GM18868 (cell line): ENCODE measurements around the gene ZKSCAN3.
"Not testable (repeated sequence)": the region's sequence is repeated elsewhere in the genome, so short reads cannot be mapped to it uniquely, and the experiment has no call there.

Experiments used
- ATAC-seq: cut with Tn5 transposase; IDR thresholded peaks from one replicate; pipeline ENCODE4 v1.9.1; 2021; ENCODE audit warnings: mild to moderate bottlenecking, moderate library complexity; ENCODE audit not compliant: unreplicated experiment

ZKSCAN3 gene

DNA sequence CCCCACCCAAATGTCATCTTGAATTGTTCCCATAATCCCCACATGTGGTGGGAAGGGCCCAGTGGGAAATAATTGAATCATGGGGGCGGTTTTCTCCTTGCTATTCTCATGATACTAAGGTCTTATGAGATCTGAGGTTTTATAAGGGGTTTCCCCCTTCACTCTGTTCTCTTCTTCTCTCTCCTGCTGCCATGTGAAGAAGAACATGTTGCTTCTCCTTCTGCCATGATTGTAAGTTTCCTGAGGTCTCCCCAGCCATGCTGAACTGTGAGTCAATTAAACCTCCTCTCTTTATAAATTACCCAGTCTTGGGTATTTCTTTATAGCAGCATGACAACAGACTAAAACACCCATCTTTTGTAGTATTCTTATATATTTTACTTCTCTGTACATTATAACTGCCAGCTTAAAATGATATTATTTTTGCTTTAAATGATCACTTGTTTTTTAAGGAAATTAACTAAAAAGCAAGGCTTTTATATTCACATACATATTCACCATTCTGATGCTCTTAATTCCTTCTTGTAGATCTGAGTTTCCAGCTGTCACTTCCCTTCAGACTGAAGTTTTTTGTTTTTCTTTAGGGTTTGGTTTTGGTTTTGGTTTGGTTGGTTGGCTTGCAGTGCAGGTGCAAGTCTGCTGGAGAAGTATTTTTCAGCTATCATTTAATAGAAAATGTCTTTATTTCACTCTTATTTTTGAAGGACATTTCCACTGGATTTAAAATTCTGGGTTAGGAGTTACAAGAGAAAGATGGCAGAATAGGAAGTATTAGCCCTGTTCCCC lies 9.2 kb upstream of the ZKSCAN3 start:
- ATAC-seq: no peak

DNA sequence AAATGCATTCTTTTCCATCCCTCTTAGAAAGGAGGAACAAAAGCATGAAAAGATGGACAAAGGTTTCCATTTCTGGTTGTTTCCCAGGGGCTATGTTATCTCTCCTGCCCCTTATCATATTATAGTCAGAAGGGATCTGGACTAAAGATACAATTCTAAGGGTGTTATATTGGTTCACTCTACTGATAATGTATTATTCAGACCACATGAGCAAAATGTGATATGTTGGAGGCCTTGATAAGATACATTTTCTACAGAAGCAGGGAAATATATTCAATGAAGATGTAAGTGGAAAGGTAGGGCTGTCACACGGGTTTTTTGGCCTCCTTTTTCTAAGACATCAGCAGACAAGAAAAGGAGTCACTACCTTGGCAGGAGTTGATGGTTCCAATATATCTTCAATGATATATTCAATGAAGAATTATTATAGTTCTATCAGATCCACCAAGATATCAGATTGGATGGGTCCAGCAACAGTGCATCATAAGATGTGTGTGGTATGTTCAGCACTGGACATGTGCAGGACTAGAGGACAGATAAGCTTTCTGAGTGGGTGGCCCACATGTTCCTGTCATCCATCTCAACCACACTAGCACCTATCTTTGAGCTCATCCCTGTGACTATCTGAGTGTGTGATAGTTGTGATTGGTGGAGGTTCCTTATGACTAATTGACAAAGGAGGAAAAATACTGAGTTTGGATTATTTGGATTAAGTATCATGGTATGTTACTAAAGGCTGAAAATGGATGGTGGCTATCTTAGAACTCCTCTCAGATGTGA lies 5.7 kb upstream of the ZKSCAN3 start:
- ATAC-seq: no peak

DNA sequence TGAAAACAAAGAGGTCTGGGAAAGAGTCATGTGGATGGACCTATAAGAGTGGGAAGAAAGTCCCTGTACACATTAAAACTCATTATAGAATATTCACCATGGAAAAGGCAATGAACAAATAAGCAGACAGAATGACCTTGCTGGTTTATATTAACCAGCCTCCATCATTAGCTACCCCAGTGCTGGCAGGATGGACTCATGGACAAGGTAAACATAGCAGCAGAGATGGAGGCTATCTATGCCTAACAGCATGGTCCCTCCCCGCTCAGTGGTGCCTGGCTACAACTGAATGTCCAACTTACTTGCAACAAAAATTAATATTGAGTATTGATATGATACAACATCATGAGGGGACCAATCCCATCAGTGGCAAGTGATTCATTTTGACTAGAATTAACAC lies 4.5 kb upstream of the ZKSCAN3 start:
- no peak for ATAC-seq

DNA sequence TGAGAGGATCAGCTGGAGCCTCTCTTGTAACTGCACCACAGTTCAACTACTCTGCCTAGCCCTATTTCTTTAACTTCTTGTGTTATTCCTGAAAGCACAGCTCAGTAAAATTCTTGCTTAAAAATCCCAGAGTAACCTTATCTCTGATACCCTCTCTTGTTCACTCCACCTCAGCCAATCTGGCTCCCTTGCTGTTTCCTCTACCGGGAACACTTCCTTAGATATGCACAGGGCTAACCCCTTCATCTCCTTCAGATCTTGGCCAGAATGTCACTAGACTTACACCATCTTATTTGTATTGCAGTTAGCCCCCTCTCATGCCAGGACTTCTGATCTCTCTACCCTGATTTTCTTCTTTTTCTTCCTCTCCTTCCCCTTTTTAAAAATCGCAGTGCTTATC lies 2.6 kb upstream of the ZKSCAN3 start:
- no peak for ATAC-seq

DNA sequence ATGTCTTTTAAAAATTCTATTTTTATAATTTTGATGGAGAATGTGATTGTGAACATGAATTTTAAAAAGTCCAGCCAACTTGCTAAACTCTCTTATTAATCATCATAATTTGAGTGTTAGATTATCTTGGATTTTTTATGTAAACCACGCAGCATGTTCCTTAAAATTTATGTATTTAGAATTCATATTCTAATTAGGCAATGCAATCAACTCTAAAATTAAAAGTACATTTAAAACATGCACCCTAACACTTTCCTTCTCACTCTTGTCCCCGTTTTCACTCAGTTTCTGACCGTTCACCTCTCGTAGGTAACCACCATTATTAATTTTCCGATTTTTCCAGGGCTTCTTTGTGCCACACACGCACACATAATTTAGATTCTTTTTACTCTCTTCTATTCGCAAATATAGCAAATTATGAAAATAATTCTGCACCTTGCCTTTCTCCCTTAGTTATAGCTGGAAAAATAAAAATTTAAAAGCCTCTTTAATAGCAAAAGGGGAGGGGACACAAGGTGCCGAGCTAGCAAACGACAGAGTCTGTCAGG lies 329 bp upstream of the ZKSCAN3 start:
- peak; percentile 25 for ATAC-seq

DNA sequence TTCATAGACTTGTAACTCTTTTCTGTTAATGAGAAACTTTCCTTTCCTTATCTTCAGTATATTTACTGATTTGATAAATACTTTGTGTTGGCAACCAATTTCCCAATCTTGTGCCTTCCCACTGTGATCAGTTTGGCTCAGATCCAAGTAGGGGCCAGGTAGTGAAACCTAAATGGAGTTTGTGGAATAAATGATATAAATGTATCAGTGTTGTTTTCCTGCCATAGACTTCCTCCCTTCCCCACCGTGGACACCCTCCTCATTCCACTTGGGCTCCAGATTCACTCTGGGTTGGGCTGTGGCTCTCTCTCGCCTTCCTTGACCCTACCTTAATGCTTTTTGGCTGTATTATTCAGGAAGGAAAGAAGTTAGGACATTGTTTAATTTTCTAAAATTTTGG lies 1.3 kb downstream of the ZKSCAN3 start:
- ATAC-seq: no peak

DNA sequence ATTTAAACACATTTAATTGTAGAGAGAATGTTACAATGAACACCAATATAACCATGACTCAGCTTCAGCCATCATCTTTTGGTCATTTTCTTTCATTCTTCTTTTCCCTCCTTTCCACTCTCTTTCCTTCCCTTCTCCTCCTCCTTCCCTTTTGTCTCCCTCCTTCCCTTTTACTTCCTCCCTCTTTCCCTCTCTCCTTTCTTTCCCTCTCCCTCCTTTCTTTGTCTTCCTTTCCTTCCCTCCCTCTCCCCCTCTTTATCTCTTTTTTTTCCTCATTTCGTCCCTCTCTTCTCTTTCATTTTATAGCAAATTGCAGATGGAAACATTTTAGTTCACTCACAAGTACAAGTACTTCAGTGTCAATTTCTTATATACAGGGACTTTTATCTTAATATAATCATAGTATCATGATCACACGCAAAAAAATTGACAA lies 1.8 kb downstream of the ZKSCAN3 start:
- ATAC-seq: no peak

DNA sequence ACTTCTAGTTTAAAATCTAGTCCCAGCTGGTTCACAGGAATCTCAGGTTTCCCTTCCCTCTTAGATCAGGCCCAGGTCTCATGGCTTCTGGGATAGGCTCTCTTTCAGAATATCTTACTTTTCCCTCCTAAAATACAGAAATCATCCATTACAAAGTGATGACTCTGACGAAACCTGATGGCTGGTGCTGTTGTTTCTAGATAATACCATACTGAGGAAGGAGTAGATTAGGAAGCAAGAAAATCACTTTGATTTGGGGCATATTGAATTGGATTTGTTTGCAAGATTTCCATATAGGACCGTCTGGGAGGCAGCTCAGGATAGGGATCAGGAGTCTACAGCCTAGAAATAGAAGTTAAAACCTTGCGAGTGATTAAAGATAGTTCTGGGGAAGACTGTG lies 3.6 kb downstream of the ZKSCAN3 start:
- ATAC-seq: no peak

DNA sequence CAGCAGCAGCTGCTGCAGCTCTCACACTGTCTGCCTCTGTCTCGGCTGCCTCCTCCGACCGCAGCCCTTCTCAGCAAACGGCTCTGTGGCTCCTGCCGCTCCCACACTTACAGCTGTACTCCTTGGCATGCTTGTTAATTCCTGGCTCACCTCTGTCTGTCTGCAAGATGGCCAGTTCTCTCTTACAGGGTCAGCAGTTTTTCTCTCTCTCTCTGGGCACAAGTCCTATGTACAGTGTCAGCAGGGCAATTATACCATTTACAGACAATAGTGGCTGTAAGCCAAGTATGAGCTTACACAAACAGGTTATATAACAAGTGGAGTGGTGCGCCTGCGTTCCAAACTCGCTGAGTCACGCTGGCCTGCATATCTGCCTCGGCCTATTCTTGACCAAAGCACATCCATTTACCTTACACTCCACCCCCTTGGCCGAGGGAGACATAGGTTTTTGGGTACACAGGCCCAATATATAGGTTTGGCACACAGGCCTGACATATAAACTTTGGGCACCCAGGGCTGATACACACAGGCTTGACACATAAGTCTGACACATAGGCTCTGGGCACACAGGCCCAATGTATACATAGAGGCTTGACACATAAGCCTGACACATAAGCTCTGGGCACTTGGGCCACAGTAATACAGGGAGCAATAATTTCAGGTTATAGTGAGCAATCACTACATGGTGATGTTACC lies 4.4 kb downstream of the ZKSCAN3 start:
- ATAC-seq: no peak

DNA sequence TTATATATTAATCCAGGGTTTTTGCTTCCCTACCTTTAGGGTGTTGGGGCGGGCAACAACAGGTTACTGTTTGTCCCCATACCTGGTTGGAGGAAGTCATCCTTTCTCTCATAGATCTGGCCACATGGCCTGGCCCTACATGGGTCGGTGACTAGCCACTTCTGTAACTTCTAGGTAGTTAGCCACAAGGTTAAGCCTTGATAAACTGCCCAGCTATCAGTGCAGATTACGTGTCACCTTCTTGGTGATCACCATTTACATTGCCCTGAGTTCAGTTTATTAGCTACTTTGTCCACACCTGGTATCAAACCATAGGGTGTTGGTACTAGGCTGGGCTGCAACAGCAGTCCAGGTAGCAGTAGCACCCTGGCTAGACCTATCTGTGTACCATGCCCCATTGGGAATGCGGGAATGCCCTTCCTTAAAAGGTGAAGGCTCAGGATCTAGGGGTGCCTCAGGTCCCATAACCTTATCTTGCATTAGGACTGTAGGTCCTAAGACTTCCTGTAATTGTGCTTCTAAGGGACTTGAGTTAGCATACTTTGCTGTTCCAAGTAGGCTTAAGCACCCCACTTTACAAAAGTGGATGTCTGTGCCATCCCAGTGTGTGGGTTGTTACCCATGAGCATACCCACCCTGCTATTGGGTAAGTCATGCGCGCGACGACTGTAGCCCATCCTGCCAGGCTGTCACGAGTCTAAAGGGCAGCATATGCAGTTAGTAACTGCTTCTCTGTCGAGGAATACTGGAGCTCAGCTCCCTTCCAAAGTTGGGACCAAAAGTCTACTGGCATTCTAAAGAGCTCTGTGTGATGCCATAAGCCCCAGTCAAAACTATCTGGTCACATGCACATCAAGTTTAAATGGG lies 5.2 kb downstream of the ZKSCAN3 start:
- ATAC-seq: no peak

DNA sequence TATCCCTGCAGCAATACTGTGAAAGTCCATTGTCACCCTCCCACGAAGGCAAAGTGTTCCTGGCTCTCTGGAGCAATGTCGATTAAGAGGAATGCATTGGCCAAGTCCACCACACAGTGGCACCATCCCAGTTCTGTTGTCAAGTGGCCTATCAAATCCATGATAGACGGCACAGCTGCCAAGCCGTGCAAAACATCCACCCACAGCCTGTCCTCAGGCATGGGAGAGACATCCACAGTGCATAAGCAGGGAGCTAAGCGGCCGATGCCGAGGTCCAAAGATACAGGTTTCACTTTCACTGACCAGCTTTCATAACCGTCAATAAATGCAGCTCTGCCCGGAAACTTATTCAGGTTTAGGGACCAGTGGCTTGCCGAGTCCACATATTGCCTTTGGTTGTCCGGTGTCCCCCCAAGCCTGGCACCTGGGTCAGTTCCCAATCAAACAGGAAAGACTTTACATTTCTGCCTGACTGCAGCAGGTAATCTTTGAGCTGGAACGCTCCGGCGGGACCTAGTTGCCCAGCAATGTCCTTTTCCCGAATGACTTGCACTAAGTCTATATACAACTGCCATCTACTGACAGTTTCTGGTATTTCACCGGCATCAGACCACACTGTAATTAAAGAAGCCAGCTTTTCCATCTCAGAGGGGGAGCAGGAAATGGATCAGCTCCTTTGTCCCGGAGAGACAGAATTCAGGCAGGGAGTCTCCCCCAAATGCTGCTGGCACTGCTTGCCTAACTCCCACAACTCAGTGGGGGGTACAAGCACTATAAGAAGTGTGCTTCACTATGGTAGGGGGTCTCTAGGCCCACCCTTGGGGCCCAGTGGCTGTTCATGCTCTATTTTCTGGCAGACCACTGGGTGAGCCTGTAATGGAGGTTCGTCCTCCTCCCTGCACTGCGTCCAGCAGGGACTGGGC lies 6.3 kb downstream of the ZKSCAN3 start:
- ATAC-seq: peak; percentile 52

DNA sequence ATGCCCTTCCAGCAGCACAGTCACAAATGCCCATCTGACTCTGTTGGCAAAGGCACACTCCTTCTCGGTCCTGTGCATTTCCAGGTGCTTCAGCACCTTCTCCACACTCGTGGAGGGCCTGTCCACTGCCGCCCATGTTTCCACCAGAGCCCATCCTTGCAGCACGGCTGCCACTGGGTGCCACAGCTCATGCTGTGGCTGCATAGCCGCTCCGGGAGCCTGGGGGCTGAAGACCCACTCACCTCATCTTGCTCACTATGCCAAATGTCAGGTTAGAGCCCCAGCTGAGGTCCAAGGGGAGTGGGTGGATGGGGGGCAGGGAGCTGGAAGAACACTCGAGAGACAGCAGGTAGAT lies 6.9 kb downstream of the ZKSCAN3 start:
- ATAC-seq: no peak

DNA sequence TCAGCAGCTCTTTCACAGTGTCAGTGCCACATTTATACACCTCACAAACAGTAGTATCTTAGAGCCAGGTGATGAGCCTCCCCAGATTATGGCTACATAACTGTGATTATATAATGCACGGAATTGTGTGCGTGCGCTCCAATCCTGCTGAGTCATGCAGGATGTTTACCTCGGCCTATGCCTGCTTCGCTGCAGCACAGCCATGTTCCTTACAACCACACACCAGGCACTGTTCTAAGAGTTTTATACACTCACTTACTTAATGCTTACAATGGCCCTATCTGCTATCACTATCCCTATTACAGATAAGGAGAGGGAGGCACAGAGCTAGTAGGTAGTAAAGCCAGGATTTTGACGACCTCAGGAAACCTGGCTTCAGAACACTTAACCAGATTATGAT lies 7.3 kb downstream of the ZKSCAN3 start:
- ATAC-seq: no peak

DNA sequence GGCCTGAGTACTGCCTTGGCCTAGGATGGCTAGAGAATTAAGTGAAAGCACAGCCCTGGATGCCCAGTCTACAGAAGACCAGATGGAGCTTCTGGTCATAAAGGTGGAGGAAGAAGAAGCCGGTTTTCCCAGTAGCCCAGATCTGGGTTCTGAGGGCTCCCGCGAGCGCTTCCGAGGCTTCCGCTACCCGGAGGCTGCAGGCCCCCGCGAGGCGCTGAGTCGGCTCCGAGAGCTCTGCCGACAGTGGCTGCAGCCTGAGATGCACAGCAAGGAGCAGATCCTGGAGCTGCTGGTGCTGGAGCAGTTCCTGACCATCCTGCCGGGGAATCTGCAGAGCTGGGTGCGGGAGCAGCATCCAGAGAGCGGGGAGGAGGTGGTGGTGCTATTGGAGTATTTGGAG lies 9.8 kb downstream of the ZKSCAN3 start:
- ATAC-seq: not testable (repeated sequence)

DNA sequence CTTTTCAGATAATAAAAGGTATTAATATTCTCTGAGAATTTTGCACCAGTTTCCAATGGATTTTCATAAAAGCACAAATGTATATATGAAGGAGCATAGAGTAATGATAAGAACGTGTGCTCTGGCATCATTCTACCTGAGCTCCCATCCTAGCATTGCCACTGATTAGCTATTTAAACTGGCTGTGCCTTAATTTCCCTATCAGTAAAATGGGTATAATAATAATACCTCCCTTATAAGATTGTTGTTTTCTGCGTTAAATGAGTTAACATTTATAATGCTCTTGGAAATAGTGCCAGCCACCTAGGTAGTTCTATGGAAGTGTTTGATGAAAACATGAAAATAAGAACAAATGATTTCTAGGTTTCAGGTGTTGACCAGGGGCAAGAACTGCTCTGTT lies 11.2 kb downstream of the ZKSCAN3 start:
- no peak for ATAC-seq

DNA sequence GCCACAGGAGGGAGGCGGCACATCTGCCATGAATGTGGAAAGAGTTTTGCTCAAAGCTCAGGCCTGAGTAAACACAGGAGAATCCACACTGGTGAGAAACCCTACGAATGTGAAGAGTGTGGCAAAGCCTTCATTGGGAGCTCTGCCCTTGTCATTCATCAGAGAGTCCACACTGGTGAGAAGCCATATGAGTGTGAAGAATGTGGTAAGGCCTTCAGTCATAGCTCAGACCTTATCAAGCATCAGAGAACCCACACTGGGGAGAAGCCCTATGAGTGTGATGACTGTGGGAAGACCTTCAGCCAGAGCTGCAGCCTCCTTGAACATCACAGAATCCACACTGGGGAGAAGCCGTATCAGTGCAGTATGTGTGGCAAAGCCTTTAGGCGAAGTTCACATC lies 15.8 kb downstream of the ZKSCAN3 start:
- not testable (repeated sequence) for ATAC-seq

DNA sequence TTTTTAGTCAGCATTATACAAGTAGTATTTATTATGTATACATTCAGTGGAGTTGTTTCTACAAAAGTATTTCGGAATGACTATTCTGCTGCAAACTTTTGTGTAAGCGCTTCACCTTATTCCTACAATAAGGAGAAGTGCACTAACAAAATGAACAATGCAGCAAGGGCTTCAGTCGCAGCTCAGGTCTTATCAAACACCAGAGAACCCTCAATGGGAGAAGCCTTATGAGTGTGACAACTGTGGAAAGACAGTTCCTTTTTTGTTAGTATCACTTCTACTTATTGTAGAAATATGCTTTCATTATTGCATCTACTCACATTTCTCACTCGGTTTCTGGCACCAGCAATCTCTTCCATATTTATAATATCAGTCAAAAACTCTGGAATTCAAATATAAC lies 18.8 kb downstream of the ZKSCAN3 start:
- peak; percentile 87 for ATAC-seq

DNA sequence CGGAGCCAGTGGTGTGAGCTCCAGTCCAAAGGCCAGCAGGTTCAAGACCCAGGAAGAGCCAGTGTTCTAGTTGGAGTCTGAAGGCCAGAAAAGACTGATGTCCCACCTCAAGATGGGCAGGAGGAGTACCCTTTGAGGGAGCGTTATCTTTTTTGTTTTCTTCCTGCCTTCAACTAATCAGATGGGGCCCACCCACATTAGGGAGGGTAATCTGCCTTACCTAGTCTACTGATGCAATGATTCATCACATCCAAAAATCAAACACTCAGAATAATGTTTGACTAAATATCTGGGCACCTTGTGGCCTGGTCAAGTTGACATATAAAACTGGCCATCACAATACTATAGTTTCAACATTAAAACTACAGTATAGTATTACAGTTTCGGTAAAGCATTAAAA lies 19.7 kb downstream of the ZKSCAN3 start:
- ATAC-seq: no peak

DNA sequence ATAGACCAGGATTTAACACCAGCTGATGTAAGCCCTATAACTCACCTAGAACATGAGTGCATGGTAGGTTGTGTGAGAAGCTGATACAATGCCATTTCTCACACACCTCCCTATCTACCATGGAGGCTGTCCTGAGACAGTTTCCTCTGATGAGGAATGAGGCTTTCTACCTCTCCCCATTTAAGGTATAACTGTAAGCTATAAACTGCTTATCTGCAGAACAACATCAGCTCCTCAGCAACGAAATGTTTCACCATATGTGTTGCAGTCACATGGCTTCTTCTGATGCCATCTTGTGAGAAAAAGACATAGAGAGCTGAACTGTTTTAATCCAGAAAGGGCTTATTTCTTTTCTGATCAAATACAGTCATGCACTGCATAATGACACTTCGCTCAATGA lies 20.7 kb downstream of the ZKSCAN3 start:
- no peak for ATAC-seq

DNA sequence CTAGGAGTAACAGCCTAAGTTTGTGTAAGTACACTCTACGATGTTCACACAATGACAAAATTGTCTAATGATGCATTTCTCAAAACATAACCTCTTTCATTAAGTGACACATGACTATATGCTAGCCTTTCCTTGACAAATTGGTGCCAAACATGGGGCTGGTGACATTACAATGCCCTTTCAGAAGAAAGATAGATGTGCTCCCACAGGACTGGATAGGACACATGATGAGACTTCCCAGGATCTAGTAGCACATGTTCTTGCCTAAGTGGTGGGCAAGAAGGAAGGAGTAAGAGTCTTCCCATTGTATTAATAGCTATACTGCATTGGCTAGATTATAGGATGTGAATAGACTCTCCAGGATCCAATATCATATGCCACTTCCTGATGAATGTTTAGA lies 21.5 kb downstream of the ZKSCAN3 start:
- ATAC-seq: no peak
